Skeletal muscle tissue (tissue), 4 donors: ENCODE results near the gene RRAS2. TPM values are rescaled to one million over a fixed set of nuclear protein-coding genes. Genes with fewer than 3 reads are reported as not detected.

Source experiments
- H3K27ac ChIP-seq: one replicate; pipeline ENCODE4 v1.7.0; 2013; ENCODE audit warnings: mild to moderate bottlenecking, low read depth, low read length, inconsistent platforms
- H3K27me3 ChIP-seq, 3 donors: one replicate each; pipeline ENCODE4 v1.7.0; 2013; ENCODE audit warnings: low read length in 3 of 3; ENCODE audit not compliant: control insufficient read depth in 3 of 3, insufficient read depth in 3 of 3
- H3K36me3 ChIP-seq, 3 donors: one replicate each; pipeline ENCODE4 v1.7.0; 2013; ENCODE audit warnings: low read length in 3 of 3; ENCODE audit not compliant: control insufficient read depth in 3 of 3, insufficient read depth in 3 of 3
- H3K4me1 ChIP-seq, 3 donors: one replicate each; pipeline ENCODE4 v1.7.0; 2013; ENCODE audit warnings: low read length in 3 of 3, mild to moderate bottlenecking in 3 of 3; ENCODE audit not compliant: control insufficient read depth in 3 of 3, insufficient read depth in 3 of 3
- H3K4me3 ChIP-seq, 3 donors: one replicate each; pipeline ENCODE4 v1.7.0; 2013; ENCODE audit warnings: low read length in 3 of 3
- H3K9ac ChIP-seq, 3 donors: one replicate each; pipeline ENCODE4 v1.7.0; 2013; ENCODE audit warnings: low read length in 3 of 3, mild to moderate bottlenecking in 3 of 3, moderate library complexity in 2 of 3, low read depth in 1 of 3
- H3K9me3 ChIP-seq, 3 donors: one replicate each; pipeline ENCODE4 v1.7.0; 2013; ENCODE audit warnings: low read length in 3 of 3; ENCODE audit not compliant: control insufficient read depth in 3 of 3
- total RNA-seq: library from RNA; depleted of rRNA; stranded (reverse); fragments of >200 nt; gene quantifications from one replicate; pipeline ENCODE4 v1.2.3, GENCODE V29; 2014
- donor health status: Osteomylitis.

The RRAS2 gene
- total RNA-seq, 1 donor from 2014 or later: 39.7 TPM

DNA sequence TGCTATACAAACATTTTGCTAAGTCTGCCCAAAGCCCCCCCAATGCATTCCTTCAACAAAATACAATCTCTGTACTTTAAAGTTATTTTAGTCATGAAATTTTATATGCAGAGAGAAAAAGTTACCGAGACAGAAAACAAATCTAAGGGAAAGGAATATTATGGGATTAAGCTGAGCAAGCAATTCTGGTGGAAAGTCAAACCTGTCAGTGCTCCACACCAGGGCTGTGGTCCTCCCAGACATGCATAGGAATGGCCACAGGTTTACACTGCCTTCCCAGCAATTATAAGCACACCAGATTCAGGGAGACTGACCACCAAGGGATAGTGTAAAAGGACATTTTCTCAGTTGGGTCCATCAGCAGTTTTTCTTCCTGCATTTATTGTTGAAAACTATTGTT, 92.4 kb downstream of the RRAS2 start:
- H3K4me1 ChIP-seq: no peaks in the 10 kb centered on the region
- no peak overlapping the region for H3K4me3 ChIP-seq
- H3K9me3 ChIP-seq: no peaks in the 10 kb centered on the region
- no peak overlapping the region for H3K27ac ChIP-seq
- H3K27me3 ChIP-seq: no peaks in the 10 kb centered on the region
- no peak overlapping the region for H3K9ac ChIP-seq
- H3K36me3 ChIP-seq: peaks cover 0 to 2% (median 0%) of the 10 kb centered on the region in 3 donors

DNA sequence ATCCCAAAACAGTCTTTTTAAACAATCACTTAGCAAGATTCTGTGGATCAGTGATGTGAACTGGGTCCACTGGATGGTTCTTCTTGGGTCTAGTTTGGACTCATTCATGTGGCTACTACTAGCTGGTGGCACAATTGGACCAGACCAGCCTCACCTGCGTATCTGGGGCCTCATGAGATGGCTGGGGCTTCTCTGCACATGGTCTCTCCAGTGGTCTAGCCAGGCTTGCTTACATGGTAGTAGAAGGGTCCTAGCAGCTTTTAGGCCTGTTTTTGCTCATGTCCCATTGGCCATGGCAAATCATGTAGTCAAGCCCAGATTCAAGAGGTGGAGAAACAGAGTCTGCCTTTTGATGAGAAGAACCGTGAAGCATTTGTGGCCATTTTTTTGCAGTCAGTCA, 94.0 kb downstream of the RRAS2 start:
- H3K27me3 ChIP-seq: peaks cover 0 to 5% (median under 1%) of the 10 kb centered on the region in 3 donors
- H3K9me3 ChIP-seq: no peaks in the 10 kb centered on the region
- H3K4me3 ChIP-seq: no peak overlapping the region
- peaks cover 0 to 3% (median 0%) of the 10 kb centered on the region in 3 donors for H3K4me1 ChIP-seq
- H3K36me3 ChIP-seq: no peaks in the 10 kb centered on the region
- no peak overlapping the region for H3K9ac ChIP-seq
- no peak overlapping the region for H3K27ac ChIP-seq

DNA sequence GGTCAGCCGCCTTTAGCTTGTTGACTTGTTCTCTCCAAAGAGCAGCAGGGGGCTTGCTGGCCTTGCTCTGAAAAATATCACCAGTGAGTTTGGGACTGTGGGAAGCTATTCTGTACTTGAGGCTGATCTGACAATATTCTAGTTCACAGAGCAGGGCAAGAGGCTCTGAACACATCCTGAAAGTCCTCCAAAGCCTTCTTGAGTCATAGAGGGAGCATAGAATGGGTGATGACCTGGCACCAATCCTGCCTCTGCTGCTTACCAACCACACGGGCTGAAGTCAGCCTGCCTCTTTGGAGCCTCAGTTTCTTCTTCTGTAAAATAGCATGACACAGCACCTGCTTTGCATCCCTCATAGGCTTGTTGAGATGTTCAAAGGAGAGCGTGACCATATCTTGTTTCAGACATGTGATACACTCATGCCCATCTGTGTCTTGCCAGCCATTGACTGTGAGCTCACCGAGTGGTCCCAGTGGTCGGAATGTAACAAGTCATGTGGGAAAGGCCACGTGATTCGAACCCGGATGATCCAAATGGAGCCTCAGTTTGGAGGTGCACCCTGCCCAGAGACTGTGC, 96.6 kb downstream of the RRAS2 start:
- H3K9ac ChIP-seq: no peak overlapping the region
- H3K27me3 ChIP-seq: peaks cover 11 to 23% (median 17%) of the 10 kb centered on the region in 3 donors
- no peak overlapping the region for H3K4me3 ChIP-seq
- no peak overlapping the region for H3K27ac ChIP-seq
- H3K36me3 ChIP-seq: no peaks in the 10 kb centered on the region
- peaks cover 0 to 3% (median 0%) of the 10 kb centered on the region in 3 donors for H3K4me1 ChIP-seq
- no peaks in the 10 kb centered on the region for H3K9me3 ChIP-seq

DNA sequence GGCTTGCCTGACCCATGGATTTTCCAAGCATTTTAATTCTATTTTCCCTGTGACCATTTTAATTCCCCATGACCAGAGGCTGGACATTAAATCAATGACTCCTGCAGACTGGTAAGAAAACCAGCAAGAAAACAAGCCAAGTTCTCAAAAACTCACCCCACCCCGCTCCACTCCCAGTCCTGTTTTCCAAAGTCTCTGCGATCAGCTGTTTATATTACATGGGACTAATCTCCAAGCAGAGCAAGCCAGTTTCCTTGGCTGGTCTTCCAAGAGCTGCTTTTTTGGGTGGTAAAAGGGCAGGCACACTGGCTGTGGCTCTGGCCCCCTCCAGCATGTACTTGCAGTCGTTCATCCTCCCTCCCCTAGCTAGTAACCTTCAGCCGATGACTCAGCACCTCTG, 97.9 kb downstream of the RRAS2 start:
- Histone ChIP-seq H3K4me1 (peaks cover 0 to 3% (median 0%) of the 10 kb centered on the region in 3 donors), H3K9ac (no peak overlapping the region), H3K9me3 (no peaks in the 10 kb centered on the region), H3K27ac (no peak overlapping the region), H3K36me3 (no peaks in the 10 kb centered on the region), H3K4me3 (no peak overlapping the region), H3K27me3 (peaks cover 11 to 23% (median 20%) of the 10 kb centered on the region in 3 donors)

DNA sequence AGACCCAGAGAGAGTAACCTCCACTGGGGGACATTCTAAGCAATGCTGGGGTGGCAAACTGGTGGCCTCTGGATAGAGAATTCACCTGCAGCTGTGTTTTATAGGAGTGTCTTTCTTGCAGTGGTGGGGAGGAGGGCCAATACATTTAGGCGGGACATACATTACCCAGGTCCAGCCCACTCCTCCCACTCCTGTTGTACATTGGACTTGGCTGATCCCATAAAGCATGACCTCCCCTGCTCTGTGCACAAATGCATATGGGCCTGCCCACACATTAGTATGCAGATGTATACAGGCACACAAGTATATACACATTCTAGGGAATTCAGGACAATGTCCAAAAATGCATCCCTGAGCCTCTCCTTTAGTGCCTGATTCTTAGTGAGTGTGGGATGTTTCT, 99.1 kb downstream of the RRAS2 start:
- Histone ChIP-seq H3K27me3 (peaks cover 11 to 24% (median 21%) of the 10 kb centered on the region in 3 donors), H3K27ac (no peak overlapping the region), H3K4me1 (peaks cover 0 to 3% (median 0%) of the 10 kb centered on the region in 3 donors), H3K9me3 (no peaks in the 10 kb centered on the region), H3K36me3 (no peaks in the 10 kb centered on the region), H3K4me3 (no peak overlapping the region), H3K9ac (no peak overlapping the region)

DNA sequence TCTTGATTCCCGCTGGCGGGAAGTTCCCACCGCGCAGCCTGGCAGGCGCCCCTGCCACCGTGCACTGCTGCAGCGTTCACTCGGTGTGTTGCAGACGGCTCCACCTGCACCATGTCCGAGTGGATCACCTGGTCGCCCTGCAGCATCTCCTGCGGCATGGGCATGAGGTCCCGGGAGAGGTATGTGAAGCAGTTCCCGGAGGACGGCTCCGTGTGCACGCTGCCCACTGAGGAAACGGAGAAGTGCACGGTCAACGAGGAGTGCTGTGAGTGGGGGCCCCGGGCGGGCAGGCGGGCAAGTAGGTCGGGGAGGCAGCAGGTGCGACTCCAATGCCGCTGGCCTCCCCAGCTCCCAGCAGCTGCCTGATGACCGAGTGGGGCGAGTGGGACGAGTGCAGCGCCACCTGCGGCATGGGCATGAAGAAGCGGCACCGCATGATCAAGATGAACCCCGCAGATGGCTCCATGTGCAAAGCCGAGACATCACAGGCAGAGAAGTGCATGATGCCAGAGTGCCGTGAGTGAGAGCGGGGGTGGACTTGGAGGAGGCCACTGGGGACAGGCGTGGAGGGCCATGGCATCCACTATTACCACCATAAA, 99.7 kb downstream of the RRAS2 start:
- H3K36me3 ChIP-seq: no peaks in the 10 kb centered on the region
- H3K9ac ChIP-seq: no peak overlapping the region
- peaks cover 0 to 3% (median 0%) of the 10 kb centered on the region in 3 donors for H3K4me1 ChIP-seq
- no peak overlapping the region for H3K27ac ChIP-seq
- no peak overlapping the region for H3K4me3 ChIP-seq
- peaks cover 11 to 29% (median 27%) of the 10 kb centered on the region in 3 donors for H3K27me3 ChIP-seq
- H3K9me3 ChIP-seq: no peaks in the 10 kb centered on the region

DNA sequence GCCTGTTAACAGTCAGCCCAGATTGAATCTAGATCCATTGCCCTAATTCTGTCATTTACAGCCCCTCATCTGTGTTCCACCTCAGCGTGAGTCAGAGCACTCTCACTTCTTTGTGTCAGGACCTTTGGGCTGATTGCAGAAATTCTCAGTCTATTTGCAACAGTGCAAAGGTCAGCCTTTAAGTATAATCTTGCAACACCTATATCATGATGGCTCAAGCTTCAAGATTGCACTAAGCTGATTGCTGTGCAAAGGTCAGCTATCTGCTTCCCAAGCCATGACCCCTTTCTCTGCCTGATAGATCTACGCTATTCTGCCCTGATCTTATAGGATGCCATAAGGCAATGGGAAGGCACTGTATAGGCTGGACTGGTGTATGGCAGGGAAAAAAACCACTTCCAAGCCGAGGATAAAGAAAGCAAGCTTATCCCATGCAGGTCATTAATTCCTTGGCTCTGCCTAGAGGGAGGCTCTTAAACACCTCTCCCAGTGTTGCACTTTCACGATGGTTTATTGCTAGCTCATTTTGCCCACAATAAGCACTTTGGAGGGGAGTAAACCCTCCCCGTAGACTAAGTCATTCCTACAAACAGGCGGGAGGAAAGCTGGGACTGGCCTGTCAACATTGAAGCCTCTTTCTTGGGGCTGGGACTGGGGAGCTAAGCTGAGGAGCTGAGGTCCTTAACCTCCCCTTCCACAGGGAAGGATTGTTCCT, 100.6 kb downstream of the RRAS2 start:
- no peak overlapping the region for H3K27ac ChIP-seq
- H3K36me3 ChIP-seq: no peaks in the 10 kb centered on the region
- H3K4me3 ChIP-seq: no peak overlapping the region
- peaks cover 0 to 3% (median 0%) of the 10 kb centered on the region in 3 donors for H3K4me1 ChIP-seq
- H3K27me3 ChIP-seq: peaks cover 11 to 30% (median 28%) of the 10 kb centered on the region in 3 donors
- no peak overlapping the region for H3K9ac ChIP-seq
- H3K9me3 ChIP-seq: no peaks in the 10 kb centered on the region

DNA sequence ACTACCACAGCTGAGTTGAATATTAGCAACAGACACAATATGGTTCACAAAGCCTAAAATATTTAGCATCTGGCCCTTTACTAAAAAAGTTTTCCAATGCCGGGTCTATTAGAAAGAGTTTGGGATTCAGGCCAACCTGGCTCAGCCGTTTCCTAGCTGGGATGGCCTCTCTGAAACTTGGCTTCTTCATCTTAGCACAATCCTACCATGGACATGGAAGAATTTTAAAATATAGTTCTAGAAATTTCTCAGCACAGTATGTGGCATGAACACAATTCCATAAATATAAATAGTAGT, 103.8 kb downstream of the RRAS2 start:
- no peaks in the 10 kb centered on the region for H3K4me1 ChIP-seq
- H3K27me3 ChIP-seq: peaks cover 11 to 40% (median 31%) of the 10 kb centered on the region in 3 donors
- H3K27ac ChIP-seq: no peak overlapping the region
- H3K4me3 ChIP-seq: no peak overlapping the region
- H3K36me3 ChIP-seq: no peaks in the 10 kb centered on the region
- no peak overlapping the region for H3K9ac ChIP-seq
- H3K9me3 ChIP-seq: no peaks in the 10 kb centered on the region

DNA sequence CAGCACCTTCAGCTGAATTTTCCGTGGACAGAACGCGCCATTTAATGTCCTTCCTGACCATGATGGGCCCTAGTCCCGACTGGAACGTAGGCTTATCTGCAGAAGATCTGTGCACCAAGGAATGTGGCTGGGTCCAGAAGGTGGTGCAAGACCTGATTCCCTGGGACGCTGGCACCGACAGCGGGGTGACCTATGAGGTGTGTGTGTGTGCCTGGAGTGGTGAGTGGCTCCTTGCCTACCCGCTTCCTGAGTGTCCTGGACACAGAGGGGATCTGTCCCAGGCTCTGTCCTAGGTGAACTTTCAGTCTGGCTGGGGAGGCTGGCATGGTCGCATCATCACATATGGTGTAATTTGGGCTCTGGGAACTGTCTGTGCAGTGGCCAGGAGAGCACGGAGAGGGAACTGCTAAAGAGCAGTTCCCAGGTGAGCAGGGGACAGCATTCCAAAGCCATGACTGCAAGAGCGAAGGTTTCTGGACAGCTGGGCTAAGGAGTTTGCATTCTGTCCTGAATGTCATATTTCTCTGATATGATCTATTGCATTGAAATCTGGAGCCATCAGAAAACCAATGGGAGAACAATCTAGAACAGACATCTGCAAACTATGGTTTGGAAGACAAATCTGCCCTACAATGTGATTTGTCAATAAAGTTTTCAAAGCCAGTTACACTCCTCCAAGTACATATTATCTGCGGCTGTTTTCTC, 104.3 kb downstream of the RRAS2 start:
- Histone ChIP-seq H3K4me1 (no peaks in the 10 kb centered on the region), H3K9me3 (no peaks in the 10 kb centered on the region), H3K27me3 (peaks cover 8 to 35% (median 29%) of the 10 kb centered on the region in 3 donors), H3K9ac (no peak overlapping the region), H3K4me3 (no peak overlapping the region), H3K27ac (no peak overlapping the region), H3K36me3 (no peaks in the 10 kb centered on the region)

DNA sequence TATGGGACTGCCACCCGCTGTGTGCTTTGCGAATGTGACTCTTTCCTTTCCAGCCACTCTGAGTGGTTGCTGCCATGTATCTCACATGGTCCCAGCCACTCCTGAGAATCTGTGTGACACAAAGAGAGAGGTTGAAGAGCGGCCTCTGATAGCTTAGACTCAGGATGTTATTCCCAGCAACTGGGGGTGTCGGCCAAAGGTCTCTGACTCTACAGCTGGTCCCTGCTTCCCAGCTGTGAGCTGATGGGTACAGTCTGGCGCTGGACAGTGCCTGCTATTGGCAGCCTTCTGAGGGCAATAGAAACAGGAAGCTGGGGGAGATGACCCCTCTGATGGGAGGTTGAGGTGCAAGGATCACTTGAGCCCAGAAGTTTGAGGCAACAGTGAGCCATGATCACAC, 105.1 kb downstream of the RRAS2 start:
- Histone ChIP-seq H3K9me3 (no peaks in the 10 kb centered on the region), H3K9ac (no peak overlapping the region), H3K4me1 (peaks cover 0 to 3% (median 0%) of the 10 kb centered on the region in 3 donors), H3K27ac (no peak overlapping the region), H3K27me3 (peaks cover 0 to 27% (median 22%) of the 10 kb centered on the region in 3 donors), H3K36me3 (no peaks in the 10 kb centered on the region), H3K4me3 (no peak overlapping the region)
